Measurements from ENCODE around the gene PAPPA2.

DNA sequence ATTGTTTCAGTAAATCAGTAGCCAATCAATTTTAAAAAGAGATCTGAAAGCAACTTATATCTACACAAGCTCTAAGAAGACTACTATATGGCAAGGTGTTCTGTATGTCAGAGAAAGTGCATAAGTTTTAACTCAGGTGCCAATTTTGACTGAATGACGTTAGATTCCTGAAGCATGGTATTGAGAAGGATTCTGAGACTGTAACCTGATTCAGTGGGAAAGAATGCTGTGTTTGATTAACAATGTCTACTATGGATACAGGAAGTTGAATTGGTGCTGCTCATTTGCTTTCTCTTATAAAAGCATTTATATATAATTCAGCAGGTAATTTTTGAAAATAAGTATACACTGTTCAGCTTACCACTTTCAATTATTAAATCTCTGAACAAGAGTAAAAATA lies 156.3 kb downstream of the PAPPA2 start:
- TF ChIP-seq EGR1 (IDR thresholded peaks at IDR 0.05) (no peak), YY1 (IDR thresholded peaks at IDR 0.05; ENCODE audit: low read depth) (no peak), EP300 (IDR thresholded peaks at IDR 0.05; ENCODE audit: borderline replicate concordance) (no peak), TAF1 (IDR thresholded peaks at IDR 0.05; ENCODE audit: low read depth) (no peak)

Measured in Ishikawa (cell line).